HepG2 (cell line): ENCODE results near the gene DPM2. TPM values are rescaled to one million over a fixed set of nuclear protein-coding genes. Genes with fewer than 3 reads are reported as not detected.
A peak's percentile ranks its signal among the peaks of the same experiment; 100 is the strongest.

ENCODE experiments used
- ATAD3A ChIP-seq: sonication (generic); formaldehyde crosslinking; IDR thresholded peaks from 2 replicates; pipeline ENCODE4 v1.4.0; 2020; ENCODE audit warnings: missing genetic modification reagents
- BCL6 ChIP-seq: IDR thresholded peaks from 2 replicates; pipeline ENCODE4 v1.6.1; 2016; ENCODE audit warnings: missing genetic modification reagents, missing compliant biosample characterization
- FOXJ3 ChIP-seq: sonication (generic); formaldehyde crosslinking; IDR thresholded peaks from 2 replicates; pipeline ENCODE4 v1.4.0; 2020; ENCODE audit warnings: missing genetic modification reagents, mild to moderate bottlenecking, borderline replicate concordance
- IRX3 ChIP-seq: sonication (generic); formaldehyde crosslinking; IDR thresholded peaks from 2 replicates; pipeline ENCODE4 v1.8.1; 2023; ENCODE audit warnings: mild to moderate bottlenecking, low read depth, missing genetic modification reagents, borderline replicate concordance
- NR2F2 ChIP-seq: IDR thresholded peaks from 2 replicates; pipeline ENCODE4 v1.6.1; 2012; ENCODE audit warnings: low read depth, inconsistent platforms, borderline replicate concordance
- PHF8 ChIP-seq: sonication (generic); formaldehyde crosslinking; IDR thresholded peaks from 2 replicates; pipeline ENCODE4 v1.5.0; 2020; ENCODE audit warnings: missing genetic modification reagents
- POLR2AphosphoS2 ChIP-seq: IDR thresholded peaks from 2 replicates; pipeline ENCODE4 v1.6.1; 2011; ENCODE audit warnings: low read depth, low read length, improper control_type of control experiment
- SKIL ChIP-seq: sonication (generic); formaldehyde crosslinking; IDR thresholded peaks from 2 replicates; pipeline ENCODE4 v1.8.0; 2022; ENCODE audit warnings: missing genetic modification reagents, mild to moderate bottlenecking, moderate library complexity, borderline replicate concordance
- SNAPC2 ChIP-seq: sonication (generic); formaldehyde crosslinking; IDR thresholded peaks from 2 replicates; pipeline ENCODE4 v1.8.1; 2022; ENCODE audit warnings: mild to moderate bottlenecking, missing genetic modification reagents
- TFDP1 ChIP-seq: IDR thresholded peaks from 2 replicates; pipeline ENCODE4 v1.6.1; 2016; ENCODE audit warnings: missing compliant biosample characterization, missing genetic modification reagents, borderline replicate concordance
- ZKSCAN1 ChIP-seq: fragments of 150-350 bp; IDR thresholded peaks from 2 replicates; pipeline ENCODE4 v1.6.1; 2014; ENCODE audit warnings: low read length
- ZNF350 ChIP-seq: sonication (generic); formaldehyde crosslinking; IDR thresholded peaks from 2 replicates; pipeline ENCODE4 v1.4.0; 2020; ENCODE audit warnings: mild to moderate bottlenecking, low read depth, missing genetic modification reagents, borderline replicate concordance
- ZNF549 ChIP-seq: sonication (generic); formaldehyde crosslinking; IDR thresholded peaks from 2 replicates; pipeline ENCODE4 v1.5.0; 2020; ENCODE audit warnings: missing genetic modification reagents
- ZNF562 ChIP-seq: sonication (generic); formaldehyde crosslinking; IDR thresholded peaks from 2 replicates; pipeline ENCODE4 v1.8.0; 2022; ENCODE audit warnings: missing genetic modification reagents, borderline replicate concordance
- polyA plus RNA-seq, 8 experiments: library from polyadenylated mRNA; depleted of rRNA in 3 of 8; stranded (reverse) in 7 of 8; unstranded in 1 of 8; fragments of >200 nt; fragmentation: Illumina TruSeq in 4 of 8; extraction: Trizol in 4 of 8; gene quantifications; 2 replicates each; pipeline versions ENCODE4 v1.2.1 to v1.2.3, GENCODE V29; 2011 to 2016; ENCODE audit warnings: low read depth in 4 of 8, missing spikeins in 1 of 8, mixed read lengths in 1 of 8; ENCODE audit not compliant: insufficient read depth in 1 of 8
- total RNA-seq, 5 experiments: library from RNA; depleted of rRNA; stranded (reverse); fragments of >200 nt; fragmentation: Illumina TruSeq; extraction: Trizol; gene quantifications; 2 replicates each; pipeline ENCODE4 v1.2.3, GENCODE V29; 2016; ENCODE audit warnings: low read depth in 1 of 5
- TF ChIP-seq, protein P1 (sequence below): sonication (generic); formaldehyde crosslinking; IDR thresholded peaks from 2 replicates; pipeline ENCODE4 v1.5.0; 2020; ENCODE audit warnings: mild to moderate bottlenecking, low read depth, missing genetic modification reagents, borderline replicate concordance
- TF ChIP-seq, protein P2 (sequence below): sonication (generic); formaldehyde crosslinking; IDR thresholded peaks from 2 replicates; pipeline ENCODE4 v1.4.0; 2020; ENCODE audit warnings: missing genetic modification reagents, borderline replicate concordance
- TF ChIP-seq, protein P3 (sequence below), 2 experiments: sonication (generic) in 1 of 2; formaldehyde crosslinking in 1 of 2; IDR thresholded peaks; 2 replicates each; pipeline versions ENCODE4 v1.5.1 to v1.6.1; 2011 to 2020; ENCODE audit warnings: borderline replicate concordance in 1 of 2, low read depth in 1 of 2, low read length in 1 of 2, mild to moderate bottlenecking in 1 of 2, missing genetic modification reagents in 1 of 2, moderate library complexity in 1 of 2

The DPM2 gene
- total and polyA plus RNA-seq, 2 of the 13 experiments (the other 11 are each of a cell fraction or from before 2014, with no cell fraction given), result 24.8 to 35.3 TPM

DNA sequence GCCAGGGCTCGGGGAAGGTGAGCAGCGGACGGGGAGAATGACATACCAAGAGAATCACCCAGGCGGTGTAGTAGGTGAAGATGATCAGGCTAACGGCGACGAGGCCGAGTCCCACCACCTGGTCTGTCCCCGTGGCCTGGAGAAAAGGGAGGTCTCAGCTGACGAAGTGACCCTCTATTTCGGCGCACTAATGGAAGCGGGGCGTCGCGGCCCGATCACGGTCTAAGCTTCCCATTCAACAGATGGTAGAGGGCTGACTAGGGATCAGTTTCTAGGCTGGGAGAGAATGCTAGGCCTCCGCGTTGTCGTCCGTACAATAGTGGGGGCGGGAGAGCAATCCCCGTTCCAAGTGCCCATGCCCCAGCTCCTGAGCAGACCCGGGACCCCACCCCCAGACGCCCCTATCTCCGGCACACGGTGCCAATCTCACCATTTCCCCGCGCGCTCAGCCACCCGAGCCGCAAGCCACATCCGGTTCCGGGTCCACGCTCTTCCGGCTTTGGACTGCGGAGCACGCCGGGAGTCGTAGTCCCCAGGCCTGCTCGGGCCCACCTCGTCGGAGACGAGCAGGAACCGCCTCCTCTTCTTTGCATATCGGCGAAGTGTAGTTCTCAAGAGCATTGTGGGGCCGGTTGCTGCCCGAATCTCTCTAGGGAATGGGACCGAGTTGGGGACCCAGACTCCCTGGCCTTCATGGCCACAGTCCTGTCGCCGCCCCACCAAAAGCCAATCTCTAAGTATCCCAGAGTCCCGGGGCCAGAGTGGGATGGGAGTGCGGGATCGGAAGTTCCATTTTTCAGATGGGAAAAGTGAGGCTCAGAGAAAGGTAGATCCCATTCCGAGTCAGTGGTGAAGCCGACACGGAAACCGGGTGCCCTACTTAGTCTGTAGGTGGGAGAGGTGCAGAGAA is at the start of gene DPM2 (continued):
- TF ChIP-seq SKIL (CRISPR knock-in tag) (no peak), ZNF562 (no peak), IRX3 (CRISPR knock-in tag) (no peak), ZKSCAN1 (no peak), ZNF350 (peak; percentile 45; the same call in 1 of the 2 replicates), NR2F2 (0 out of 2 replicates have a peak, but pooled peaks have one; percentile 21), FOXJ3 (CRISPR knock-in tag) (no peak), ZNF549 (CRISPR knock-in tag) (no peak), BCL6 (CRISPR knock-in tag) (no peak; the same call in 1 of the 2 replicates), SNAPC2 (CRISPR knock-in tag) (no peak), ATAD3A (CRISPR knock-in tag) (no peak), PHF8 (CRISPR knock-in tag) (peak; percentile 77), POLR2AphosphoS2 (no peak), TFDP1 (peak; percentile 83; the same call in 1 of the 2 replicates)
- TF ChIP-seq, protein P1, sequence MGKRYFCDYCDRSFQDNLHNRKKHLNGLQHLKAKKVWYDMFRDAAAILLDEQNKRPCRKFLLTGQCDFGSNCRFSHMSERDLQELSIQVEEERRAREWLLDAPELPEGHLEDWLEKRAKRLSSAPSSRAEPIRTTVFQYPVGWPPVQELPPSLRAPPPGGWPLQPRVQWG (CRISPR knock-in tag), result no peak
- TF ChIP-seq, protein P2, sequence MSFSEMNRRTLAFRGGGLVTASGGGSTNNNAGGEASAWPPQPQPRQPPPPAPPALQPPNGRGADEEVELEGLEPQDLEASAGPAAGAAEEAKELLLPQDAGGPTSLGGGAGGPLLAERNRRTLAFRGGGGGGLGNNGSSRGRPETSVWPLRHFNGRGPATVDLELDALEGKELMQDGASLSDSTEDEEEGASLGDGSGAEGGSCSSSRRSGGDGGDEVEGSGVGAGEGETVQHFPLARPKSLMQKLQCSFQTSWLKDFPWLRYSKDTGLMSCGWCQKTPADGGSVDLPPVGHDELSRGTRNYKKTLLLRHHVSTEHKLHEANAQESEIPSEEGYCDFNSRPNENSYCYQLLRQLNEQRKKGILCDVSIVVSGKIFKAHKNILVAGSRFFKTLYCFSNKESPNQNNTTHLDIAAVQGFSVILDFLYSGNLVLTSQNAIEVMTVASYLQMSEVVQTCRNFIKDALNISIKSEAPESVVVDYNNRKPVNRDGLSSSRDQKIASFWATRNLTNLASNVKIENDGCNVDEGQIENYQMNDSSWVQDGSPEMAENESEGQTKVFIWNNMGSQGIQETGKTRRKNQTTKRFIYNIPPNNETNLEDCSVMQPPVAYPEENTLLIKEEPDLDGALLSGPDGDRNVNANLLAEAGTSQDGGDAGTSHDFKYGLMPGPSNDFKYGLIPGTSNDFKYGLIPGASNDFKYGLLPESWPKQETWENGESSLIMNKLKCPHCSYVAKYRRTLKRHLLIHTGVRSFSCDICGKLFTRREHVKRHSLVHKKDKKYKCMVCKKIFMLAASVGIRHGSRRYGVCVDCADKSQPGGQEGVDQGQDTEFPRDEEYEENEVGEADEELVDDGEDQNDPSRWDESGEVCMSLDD, result no peak
- TF ChIP-seq, protein P3, sequence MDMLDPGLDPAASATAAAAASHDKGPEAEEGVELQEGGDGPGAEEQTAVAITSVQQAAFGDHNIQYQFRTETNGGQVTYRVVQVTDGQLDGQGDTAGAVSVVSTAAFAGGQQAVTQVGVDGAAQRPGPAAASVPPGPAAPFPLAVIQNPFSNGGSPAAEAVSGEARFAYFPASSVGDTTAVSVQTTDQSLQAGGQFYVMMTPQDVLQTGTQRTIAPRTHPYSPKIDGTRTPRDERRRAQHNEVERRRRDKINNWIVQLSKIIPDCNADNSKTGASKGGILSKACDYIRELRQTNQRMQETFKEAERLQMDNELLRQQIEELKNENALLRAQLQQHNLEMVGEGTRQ (IDR thresholded peaks at IDR 0.05; ENCODE audit: low read depth, low read length), result no peak
- TF ChIP-seq, protein P3 (CRISPR knock-in tag; IDR thresholded peaks at IDR 0.05; ENCODE audit: borderline replicate concordance), result no peak; the same call in 1 of the 2 replicates
